BJ (cell line): Measurements from ENCODE around the gene PRPF19. TPM values are rescaled to one million over a fixed set of nuclear protein-coding genes. Genes with fewer than 3 reads are reported as not detected.

ENCODE experiments used
- CTCF ChIA-PET: fragments of 350-600 bp; formaldehyde crosslinking; extraction: SDS; loops from one replicate; lab custom pipeline; 2021; ENCODE audit warnings: antibody characterized with exemption, inconsistent platforms; lab: Yijun Ruan, JAX
- POLR2A ChIA-PET: fragments of 300-600 bp; sonication (Branson Sonifier 250); formaldehyde crosslinking; extraction: SDS; loops from one replicate; lab custom pipeline; 2021; ENCODE audit warnings: antibody characterized with exemption; lab: Charles Lee
- DNase-seq: peaks from one replicate; pipeline ENCODE4 v3.0.0-alpha.2; 2011; ENCODE audit warnings: low read depth
- H3K27me3 ChIP-seq: 2 replicates; pipeline ENCODE4 v1.6.0; 2011; ENCODE audit warnings: low read length; ENCODE audit not compliant: control insufficient read depth, insufficient read depth
- H3K36me3 ChIP-seq: 2 replicates; pipeline ENCODE4 v1.5.1; 2011; ENCODE audit warnings: low read length; ENCODE audit not compliant: control insufficient read depth, insufficient read depth
- H3K4me3 ChIP-seq: 2 replicates; pipeline ENCODE4 v1.5.1; 2011; ENCODE audit warnings: low read depth, mild to moderate bottlenecking, control low read depth, low read length
- polyA plus RNA-seq: library from polyadenylated mRNA; depleted of rRNA; stranded (reverse); fragments of >200 nt; gene quantifications from 2 replicates; pipeline ENCODE4 v1.2.3, GENCODE V29; 2011
- TF ChIP-seq, protein P1 (sequence below): IDR thresholded peaks from 2 replicates; pipeline ENCODE4 v1.5.1; 2011; ENCODE audit warnings: low read depth, mild to moderate bottlenecking, control low read depth, inconsistent platforms, low read length, moderate library complexity; ENCODE audit not compliant: insufficient read depth

PRPF19 gene
- polyA plus RNA-seq, 1 experiment, result 48.6 TPM

DNA sequence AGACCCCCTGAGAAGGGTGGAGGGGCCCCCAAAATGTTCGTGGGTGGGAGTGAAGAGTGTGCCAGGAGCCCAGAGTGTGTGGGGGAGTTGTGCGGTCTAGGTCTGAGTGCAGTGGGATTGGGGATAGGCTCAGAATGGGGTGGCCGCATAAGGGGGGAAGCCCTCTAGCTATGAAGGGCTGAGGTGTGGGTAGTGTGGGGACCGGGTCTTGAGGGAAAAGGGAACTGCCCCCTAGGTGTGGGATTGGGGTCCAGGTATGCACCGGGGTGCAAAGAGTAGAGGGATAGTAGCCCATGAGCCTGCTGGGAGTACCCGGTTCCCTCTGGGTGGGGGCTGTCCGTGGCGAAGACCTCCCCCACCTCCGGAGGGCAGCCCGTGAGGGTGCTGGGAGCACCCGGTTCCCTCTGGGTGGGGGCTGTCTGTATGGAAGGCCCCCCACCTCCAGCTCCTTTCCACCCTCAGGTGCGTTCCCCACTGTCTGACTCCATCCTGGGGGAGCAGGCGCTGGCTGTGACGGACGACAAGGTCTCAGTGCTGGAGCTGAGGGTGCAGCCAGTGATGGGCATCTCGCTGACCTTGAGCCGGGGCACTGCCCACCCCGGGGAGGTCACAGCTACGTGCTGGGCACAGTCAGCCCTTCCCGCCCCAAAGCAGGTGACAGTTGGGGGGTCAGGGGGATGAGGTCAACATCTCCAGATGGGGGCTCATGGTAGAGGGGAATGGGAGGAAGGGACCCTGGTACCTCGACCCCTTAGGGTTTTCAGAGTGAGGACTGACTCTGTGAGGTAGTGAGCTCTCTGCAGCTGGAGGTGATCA is 28.6 kb upstream of the PRPF19 start:
- Histone ChIP-seq H3K36me3 (peaks cover 10% of the 10 kb centered on the region), H3K4me3 (no peak overlapping the region), H3K27me3 (no peaks in the 10 kb centered on the region)
- TF ChIP-seq, protein P1, sequence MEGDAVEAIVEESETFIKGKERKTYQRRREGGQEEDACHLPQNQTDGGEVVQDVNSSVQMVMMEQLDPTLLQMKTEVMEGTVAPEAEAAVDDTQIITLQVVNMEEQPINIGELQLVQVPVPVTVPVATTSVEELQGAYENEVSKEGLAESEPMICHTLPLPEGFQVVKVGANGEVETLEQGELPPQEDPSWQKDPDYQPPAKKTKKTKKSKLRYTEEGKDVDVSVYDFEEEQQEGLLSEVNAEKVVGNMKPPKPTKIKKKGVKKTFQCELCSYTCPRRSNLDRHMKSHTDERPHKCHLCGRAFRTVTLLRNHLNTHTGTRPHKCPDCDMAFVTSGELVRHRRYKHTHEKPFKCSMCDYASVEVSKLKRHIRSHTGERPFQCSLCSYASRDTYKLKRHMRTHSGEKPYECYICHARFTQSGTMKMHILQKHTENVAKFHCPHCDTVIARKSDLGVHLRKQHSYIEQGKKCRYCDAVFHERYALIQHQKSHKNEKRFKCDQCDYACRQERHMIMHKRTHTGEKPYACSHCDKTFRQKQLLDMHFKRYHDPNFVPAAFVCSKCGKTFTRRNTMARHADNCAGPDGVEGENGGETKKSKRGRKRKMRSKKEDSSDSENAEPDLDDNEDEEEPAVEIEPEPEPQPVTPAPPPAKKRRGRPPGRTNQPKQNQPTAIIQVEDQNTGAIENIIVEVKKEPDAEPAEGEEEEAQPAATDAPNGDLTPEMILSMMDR, result no peak
- POLR2A ChIA-PET, result no interaction called here
- CTCF ChIA-PET, result no interaction called here
- DNase-seq, result no peak

DNA sequence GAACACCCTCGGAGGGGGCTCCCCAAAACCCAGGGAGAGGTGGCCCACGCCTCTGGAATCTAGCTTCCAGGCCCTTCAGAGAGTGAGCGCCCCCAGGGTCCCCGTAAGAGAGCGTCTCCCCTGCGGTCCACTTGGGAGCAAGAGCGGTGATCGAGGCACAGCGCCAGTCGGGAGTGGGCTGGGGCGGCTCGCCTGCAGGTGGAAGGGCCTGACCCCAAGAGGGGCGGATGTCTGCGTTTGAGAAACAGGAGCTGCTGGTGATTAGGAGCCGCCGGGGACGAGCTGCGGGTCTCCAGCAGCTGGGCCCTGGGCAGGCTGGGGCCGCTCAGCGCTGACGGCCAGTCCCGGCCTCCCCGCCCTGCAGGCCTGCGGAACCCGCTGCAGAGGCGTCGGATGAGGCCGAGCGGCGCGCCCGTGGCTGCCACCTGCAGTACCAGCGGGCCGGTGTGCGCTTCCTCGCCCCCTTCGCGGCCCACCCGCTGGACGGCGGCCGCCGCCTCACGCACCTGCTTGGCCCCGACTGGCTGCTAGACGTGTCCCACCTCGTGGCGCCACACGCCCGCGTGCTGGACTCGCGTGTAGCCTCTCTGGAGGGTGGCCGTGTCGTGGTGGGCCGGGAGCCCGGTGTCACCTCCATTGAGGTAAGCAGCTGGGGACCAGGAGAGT is 27.9 kb upstream of the PRPF19 start:
- DNase-seq, result no peak
- TF ChIP-seq, protein P1, result no peak
- H3K36me3 ChIP-seq, result peaks cover 10% of the 10 kb centered on the region
- no peaks in the 10 kb centered on the region for H3K27me3 ChIP-seq
- POLR2A ChIA-PET, result no interaction called here
- CTCF ChIA-PET, result interaction anchor here (0.9 kb wide), 1 partner anchor 35 kb away, joined by 3 read pairs; no protein-coding TSS in a partner anchor
- H3K4me3 ChIP-seq, result no peak overlapping the region

DNA sequence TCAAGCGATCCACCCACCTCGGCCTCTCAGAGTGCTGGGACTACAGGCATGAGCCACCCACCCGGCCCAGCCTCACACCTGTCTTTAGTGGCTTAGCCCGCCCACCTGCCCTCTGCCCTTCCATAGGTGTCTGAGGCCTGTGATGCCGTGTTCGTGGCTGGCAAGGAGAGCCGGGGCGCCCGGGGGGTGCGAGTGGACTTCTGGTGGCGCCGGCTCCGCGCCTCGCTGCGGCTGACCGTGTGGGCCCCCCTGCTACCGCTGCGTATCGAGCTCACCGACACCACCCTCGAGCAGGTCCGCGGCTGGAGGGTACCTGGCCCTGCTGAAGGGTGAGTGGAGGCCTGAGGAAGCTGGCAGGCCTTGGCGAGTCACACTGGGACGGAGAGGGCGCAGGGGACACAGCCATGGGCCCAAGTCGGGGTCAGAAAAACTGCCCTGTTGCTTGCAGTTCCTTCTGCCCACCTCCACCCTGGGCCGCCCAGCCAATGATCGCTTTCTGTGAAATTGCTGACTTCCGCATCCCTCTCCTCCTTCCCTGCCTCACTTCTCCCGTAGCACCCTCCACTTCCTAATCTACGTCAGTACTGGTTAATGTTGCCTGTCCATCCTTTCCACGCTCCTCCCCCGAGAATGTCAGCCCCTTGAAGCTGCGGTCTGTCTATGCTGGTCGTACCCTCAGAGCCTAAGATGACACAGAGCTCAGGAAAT is 27.2 kb upstream of the PRPF19 start:
- POLR2A ChIA-PET, result no interaction called here
- DNase-seq, result no peak
- TF ChIP-seq, protein P1, result no peak
- Histone ChIP-seq H3K27me3 (no peaks in the 10 kb centered on the region), H3K4me3 (no peak overlapping the region), H3K36me3 (peaks cover 13% of the 10 kb centered on the region)
- CTCF ChIA-PET, result interaction anchor here (0.9 kb wide), 1 partner anchor 36 kb away, joined by 3 read pairs; no protein-coding TSS in a partner anchor

DNA sequence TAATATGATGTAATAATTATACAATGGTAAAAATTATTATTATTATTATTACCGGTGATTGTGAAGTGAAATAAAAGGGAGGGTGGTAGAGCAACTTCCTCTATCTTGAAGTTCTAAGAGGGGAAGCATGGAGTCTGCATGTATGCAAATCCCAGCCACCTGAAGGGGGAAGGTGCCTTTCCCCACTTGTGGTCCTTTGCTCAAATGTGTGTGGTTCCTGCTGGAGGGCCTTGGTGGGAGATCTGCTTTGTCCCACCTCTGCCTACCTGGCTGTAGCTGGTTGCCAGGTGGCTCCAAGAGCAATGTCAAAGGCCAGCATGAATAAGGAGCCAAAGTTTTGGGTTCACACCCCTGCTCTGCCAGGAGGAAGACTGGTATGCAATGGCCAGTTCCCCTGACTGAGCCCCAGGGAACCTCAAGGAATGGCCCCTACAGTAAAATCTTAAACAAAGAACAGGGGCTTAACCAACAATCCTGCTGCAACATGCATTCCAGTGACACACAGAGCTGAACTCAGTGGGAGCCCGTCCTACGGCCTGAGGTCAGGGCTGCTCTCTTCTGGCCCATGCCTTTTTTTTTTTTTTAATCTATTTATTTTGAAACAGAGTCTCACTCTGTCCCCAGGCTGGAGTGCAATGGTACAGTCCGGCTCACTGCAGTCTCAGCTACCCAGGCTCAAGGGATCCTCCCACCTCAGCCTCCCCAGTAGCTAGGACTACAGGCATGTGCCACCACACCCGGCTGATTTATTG is 26.4 kb upstream of the PRPF19 start:
- H3K27me3 ChIP-seq, result no peaks in the 10 kb centered on the region
- TF ChIP-seq, protein P1, result no peak
- ChIA-PET CTCF (no interaction called here), POLR2A (no interaction called here)
- no peak overlapping the region for H3K4me3 ChIP-seq
- peaks cover 12% of the 10 kb centered on the region for H3K36me3 ChIP-seq
- no peak for DNase-seq
